Stimulated activated CD4-positive, alpha-beta T cell treated with anti-CD3 and anti-CD28 coated beads, Interleukin-12 subunit alpha, Interleukin-12 subunit beta, amount 100 ng/mL, for 24 hours (primary cell): Measurements from ENCODE around the gene BAHCC1.

Experiments
- DNase-seq, 2 experiments: peaks; one replicate each; pipeline ENCODE4 v3.0.0-alpha.2; 2020; ENCODE audit warnings: low read depth in 2 of 2

The BAHCC1 gene

DNA sequence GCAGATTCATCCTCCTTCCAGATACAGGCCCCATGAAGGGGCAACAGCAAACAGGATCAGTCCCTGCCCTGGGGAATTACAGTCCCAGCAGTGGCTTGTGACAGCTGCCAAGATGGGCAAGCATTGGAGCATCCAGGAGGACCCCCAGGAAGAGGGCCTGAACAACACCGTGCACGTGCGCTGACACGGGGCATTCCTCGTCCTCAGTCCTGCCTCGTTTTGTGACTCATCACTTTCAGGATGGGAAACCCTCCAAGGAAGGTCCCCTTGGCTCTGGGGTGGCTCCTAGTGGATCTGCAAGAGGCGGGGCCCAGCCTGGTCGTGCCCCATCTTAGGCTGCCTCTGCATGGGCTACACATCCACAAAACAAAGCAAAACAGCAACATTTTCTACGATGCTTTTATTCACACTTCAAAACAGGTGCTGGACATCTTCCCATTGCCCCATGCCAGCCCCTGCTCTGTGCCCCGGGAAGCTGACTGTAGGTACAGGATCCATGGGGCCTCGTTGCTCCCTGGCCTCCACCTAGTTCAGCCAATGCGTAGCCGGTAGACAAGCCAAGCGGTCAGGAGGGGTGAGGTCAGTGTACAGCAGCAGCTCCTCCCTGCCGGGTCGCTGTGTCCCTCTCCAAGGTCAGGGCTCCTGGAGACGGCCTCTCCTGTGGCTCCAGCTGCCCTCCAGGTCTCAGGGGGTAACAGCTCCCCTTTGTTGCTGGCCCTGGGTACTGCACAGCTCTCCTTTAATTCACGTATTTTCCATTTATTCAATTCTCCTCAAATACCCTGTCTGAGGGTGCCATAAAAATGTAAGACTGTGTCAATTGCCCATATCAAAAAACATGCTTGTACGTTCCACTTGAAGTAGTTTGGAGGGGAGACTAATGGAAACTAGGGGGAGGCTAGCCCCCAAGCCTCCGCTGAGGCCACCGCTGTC lies 85.1 kb downstream of the BAHCC1 start:
- no peak for DNase-seq

DNA sequence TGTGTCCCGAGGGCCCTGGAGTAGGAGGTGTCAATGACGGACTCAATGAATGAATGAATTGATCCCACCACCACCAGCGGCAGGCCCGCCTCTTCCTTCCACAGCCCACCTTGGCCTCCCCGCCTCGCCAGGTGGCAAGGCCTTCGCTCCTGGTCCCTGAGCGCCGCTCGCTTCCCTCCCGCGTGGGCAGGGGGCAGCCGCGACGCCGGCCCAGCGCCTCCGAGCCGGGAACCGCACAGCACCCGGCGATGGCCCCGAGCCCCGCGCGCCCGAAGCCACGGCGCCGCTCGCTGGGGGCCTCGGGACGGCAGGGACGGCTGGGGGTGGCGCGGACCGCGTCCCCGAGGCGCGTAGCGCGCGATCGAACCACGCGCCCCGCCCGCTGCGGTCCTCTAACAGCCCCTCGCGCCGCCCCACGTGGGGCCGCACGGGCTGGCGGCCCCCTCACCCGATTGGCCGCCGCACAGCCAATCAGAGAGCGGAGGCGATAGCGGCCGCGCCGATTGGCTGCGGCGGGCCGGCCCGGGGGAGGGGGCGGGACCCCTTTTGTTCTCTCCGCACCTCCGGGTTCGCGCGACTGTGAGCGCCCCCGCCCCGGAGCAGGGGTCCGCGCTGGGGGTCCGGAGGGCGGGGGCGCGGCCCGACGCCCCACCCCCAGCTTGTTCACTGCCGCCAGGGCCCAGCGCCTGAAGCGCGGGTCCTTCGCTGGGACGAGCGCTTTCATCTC lies 86.0 kb downstream of the BAHCC1 start:
- peak in 1 of 2 experiments; percentile 38 for DNase-seq

- DNase-seq: no peak
Measured at GRCh38 chr17:81481815-81482505, 86.7 kb downstream of the BAHCC1 start.

GRCh38 chr17:81482673-81483072 lies 87.4 kb downstream of the BAHCC1 start:
- no peak for DNase-seq

DNA sequence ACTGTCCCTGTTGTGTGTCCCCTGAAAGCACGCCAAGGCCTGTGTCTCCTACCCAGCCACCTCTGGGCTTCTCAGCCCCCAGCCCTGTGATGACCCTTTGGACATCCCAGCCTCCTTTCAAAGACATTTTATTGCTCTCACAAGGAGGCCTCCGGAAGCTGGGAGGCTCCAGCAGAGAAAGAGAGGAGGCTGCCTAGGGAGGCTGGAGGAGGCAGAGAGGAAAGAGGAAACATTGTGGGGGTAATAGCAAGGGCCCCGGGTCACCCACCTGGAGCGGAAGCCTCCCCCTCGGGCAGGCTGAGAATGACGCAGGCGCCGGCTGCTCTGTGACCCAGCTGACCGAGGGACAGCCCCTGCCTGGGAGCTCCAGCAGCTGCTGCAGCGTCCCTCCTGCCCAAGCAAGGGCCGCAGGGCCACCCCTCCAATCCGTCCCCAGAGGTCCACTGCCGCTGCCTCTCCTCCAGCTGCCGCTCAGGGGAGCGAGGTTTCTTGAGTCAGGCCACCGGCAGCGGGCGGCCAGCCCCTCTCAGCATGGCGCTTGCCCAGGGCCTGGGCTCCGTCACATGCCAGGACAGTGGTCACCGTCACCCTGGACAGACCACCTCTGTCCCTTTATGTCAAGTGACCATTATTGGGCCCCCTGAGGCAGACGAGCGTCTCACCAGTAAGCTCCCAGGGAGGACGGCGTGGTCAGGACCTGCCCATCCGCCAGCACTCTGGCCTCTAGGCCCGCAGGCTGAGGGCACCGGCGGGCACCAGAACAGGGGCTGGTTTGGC lies 88.0 kb downstream of the BAHCC1 start:
- no peak for DNase-seq

GRCh38 chr17:81483862-81484194 lies 88.6 kb downstream of the BAHCC1 start:
- DNase-seq: no peak

DNA sequence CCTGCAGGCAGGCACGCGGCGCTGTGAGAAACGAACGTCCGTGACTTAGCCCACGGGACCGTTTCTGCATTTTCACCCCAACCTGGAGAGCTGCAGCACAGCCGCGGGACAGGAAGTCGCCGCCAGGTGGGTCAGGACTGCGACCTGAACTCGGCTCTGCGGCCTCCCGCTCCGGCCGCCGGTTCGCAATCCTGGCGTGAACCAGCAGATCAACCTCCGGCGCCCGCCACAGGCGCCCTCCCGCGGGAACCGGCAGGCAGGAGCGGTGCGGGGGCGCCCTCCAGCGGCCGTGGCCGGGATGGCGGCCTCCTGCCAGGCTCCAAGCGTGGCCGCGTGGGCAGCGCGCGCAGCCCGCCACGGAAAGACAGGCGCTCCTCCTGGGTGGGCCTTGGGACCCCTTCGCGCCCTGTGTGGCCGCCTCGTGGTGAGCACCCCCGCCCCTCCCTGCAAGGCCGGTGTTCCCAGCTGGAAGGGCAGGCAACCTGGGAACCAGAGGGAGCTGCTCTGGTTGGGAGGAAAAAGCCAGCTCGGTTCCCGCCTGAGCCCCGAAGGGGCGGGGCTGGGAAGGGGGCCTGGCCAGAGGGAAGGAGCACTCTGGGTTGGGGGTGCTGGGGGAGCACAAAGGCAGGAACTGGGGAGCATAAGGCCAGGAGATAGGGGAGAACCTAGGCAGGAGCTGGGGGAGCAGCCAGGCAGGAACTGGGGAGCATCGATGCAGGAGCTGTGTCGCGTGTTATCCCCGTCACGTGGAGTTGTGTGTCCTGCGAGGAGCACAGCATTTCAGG lies 89.1 kb downstream of the BAHCC1 start:
- peak; percentile 81 to 83 for DNase-seq

- DNase-seq: no peak
Measured at GRCh38 chr17:81486199-81486810, 91.0 kb downstream of the BAHCC1 start.

GRCh38 chr17:81487089-81487486 lies 91.8 kb downstream of the BAHCC1 start:
- no peak for DNase-seq

DNA sequence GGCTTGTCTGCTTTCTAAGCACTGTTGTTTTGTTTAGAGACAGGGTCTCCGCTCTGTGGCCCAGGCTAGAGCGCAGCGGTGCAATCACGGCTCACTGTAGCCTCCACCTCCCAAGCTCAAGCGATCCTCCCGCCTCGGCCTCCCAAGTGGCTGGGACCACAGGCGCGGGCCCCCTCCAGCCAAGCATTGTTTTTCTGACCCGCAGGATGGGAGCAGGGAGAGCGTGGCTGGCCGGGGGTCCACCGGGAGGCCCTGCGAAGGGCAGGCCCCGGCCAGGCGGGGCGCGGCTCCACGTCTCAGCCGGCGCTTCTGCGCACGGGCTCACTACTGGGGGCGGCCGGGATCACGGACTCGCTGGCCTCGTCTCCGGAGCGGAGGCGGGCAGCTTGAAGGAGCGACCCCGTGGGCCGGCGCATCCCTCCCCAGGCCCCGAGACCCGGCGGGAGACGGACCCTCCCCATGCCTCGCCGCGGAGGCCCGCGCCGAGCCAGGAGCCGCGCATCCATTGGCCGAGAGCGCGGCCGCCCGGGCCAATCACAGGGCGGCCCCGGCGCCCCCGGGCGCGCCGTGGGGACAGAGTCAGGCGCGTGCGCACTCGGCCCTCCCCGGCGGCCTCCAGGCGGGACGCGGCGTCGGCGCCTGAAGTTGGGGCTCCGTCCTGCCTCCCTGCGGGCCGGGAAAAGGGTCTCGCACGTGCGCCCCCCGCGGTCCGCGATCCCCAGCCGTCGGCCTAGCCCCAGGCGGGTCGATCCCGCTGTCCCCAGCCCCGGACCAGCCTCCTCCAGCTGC lies 92.4 kb downstream of the BAHCC1 start:
- DNase-seq: peak; percentile 57 to 74

DNA sequence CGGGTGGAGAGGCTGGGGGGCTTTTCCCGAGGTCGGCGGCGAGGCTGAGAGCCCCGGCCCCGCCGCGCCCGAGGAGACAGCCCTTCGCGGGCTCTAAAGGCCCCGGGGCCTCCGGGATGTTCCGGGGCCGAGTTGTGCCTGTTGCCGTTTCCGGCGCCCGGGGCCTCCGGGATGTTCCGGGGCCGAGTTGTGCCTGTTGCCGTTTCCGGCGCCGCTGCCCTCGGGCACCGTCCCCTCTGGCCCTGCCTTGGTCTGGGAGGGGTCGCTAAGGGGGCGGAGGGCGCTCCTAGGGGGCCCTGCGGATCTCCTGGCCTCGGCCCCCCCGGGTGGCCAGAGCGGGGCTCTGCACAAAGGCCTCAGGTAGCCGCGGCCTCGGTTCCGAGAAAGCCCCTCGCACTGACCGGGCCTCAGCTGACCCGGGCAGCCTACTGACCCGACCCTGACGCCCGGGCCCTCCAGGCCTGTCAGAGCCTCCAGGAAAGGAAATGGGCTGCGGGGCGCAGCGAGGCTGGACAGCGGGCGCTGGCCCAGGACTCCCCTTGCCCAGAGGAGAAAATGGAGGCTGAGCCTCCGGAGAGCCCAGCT lies 93.1 kb downstream of the BAHCC1 start:
- DNase-seq: no peak

GRCh38 chr17:81489012-81489997 lies 94.0 kb downstream of the BAHCC1 start:
- no peak for DNase-seq

DNA sequence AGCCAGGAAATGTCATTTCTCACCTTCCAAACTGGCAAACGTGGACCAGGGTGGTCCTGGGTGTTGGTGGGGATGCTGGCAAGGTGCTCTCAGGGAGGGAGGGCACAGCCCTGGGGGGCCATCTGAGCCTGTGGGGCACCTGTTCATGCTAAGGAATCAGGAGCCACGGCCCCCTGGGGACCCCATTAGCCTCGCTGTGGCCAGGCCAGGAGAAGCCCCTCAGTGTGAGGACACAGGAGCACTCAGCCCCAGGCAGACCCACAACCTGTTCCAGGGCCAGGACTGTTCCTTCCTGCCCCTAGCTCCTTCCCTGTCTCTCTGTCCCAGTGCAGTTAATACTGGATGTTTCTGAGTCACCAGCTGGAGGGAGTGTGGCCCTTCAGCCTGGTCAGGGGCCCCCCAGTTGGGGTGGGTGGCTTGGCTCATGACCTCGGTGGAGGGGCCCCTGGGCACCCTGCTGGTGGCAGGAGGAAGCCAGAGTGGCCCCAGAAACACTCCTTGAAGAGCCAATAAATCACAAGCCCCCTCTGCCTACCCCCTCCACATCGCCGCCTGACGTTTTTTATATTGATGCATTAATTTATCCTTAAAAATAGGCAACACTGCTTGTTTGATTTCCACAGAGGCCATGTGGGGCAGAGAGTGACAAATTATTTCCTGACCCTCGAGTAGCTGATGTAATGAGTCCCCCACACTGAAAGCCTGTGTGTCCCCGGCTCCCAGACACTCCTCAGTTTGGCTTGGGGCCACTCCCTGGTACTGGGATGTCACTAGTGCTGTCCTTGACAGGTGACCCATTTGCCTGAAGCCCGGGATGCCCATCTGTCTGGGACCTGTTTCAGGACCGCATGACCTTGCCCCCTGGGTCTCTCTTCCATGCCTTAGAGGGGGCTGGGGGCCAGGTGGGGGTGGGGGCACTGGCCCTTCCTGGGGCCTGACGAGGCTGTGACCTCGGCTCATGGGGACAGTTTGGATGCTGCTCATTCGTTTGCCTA lies 95.0 kb downstream of the BAHCC1 start:
- DNase-seq: no peak

GRCh38 chr17:81491181-81491581 lies 95.9 kb downstream of the BAHCC1 start:
- DNase-seq: no peak

DNA sequence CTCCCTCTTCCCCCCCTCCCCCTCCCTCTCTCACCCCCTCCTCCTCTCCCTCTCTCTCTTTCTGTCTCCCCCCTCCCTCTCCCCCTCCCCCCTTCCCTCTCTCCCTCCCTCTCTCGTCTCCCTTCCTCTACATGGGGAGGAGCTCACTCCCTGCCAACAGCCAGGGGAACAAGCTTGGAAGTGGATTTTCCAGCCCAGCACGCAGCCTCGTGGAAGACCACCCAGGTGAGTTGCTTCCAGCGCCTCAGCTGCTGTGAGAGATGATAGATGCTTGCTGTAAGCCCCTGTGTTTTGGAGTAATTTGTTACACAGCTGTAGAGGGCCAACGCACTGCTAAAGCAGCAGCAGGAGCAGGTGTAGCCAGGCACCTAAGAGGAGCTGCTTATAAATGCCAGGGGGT lies 96.5 kb downstream of the BAHCC1 start:
- no peak for DNase-seq

DNA sequence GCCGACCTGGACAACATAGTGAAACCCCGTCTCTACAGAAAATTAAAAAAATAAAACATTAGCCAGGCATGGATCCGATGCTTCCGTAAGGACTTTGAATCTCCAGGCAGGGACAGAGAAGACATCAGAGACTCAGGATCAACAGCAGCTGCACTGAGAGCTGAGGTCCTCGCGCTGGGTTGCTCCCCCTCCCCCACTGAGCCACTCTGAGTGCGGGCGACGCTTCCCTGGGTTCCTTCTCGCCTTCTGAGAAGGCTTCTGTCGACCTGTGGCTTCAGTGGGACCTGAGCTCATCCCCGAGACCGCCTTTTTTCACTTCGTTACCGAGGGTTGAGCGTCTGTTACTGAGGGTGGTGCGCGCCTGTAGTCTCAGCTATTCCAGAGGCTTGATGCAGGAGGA lies 96.9 kb downstream of the BAHCC1 start:
- DNase-seq: no peak

DNA sequence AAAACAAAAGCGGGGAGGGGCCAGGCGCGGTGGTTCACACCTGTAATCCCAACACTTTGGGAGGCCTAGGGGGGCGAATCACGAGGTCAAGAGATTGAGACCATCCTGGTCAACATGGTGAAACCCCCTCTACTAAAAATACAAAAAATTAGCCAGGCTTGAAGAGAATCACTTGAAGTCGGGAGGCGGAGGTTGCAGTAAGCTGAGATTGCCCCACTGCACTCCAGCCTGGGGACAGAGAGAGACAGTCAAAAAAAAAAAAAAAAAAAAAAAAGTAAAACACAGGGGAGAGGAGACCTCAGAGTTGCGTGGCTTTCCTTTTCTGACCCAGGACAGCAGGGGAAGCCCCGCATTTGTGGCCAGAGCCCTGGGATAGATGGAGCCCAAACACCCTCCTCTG lies 97.4 kb downstream of the BAHCC1 start:
- DNase-seq: no peak
